ENCODE data around the gene ARMC5. TPM values are rescaled to one million over a fixed set of nuclear protein-coding genes. Genes with fewer than 3 reads are reported as not detected.

ARMC5 gene
- total and polyA plus RNA-seq, 9 of the 15 experiments (the other 6 are each of a cell fraction or from before 2014, with no cell fraction given), result 0.11 to 13.5 (median 2.1) TPM

GRCh38 chr16:31458073-31458843, 1.0 kb upstream of the ARMC5 start (continued):
- TF ChIP-seq MLX (CRISPR knock-in tag; conservative IDR thresholded peaks at IDR 0.05) (0 out of 4 replicates have a peak, but pooled peaks of 1 of the 2 experiments have one; percentile 81), RREB1 (CRISPR knock-in tag; IDR thresholded peaks at IDR 0.05) (0 out of 2 replicates have a peak, but pooled peaks have one; percentile 63), NR2C2 (CRISPR knock-in tag; IDR thresholded peaks at IDR 0.05) (no peak), NR2C2 (tag; IDR thresholded peaks at IDR 0.05) (no peak), YY1 (IDR thresholded peaks at IDR 0.05; ENCODE audit: borderline replicate concordance in 1 of 3, control insufficient read depth in 1 of 3, extremely low read depth in 1 of 3, insufficient read depth in 3 of 3, insufficient read length in 1 of 3, insufficient replicate concordance in 2 of 3, low read depth in 1 of 3, low read length in 2 of 3) (peak in 1 of 3 experiments; percentile 14), THAP12 (CRISPR knock-in tag; IDR thresholded peaks at IDR 0.05) (peak; percentile 12; the same call in 1 of the 2 replicates), HMGN3 (IDR thresholded peaks at IDR 0.05; ENCODE audit: borderline replicate concordance, extremely low read depth, insufficient read length, low read depth, low read length) (peak; percentile 29), ZNF592 (IDR thresholded peaks at IDR 0.05) (peak; percentile 76)
